NOMO-1 treated with dmso at 0.1 percent for 144 hours (cell line): ENCODE data around the gene ABHD14A.
"Not testable (repeated sequence)": the region's sequence is repeated elsewhere in the genome, so short reads cannot be mapped to it uniquely, and the experiment has no call there.

ENCODE experiments used
- DNase-seq: peaks from one replicate; lab custom pipeline; 2025; ENCODE audit not compliant: unreplicated experiment; lab: John Stamatoyannopoulos, UW

The ABHD14A gene

GRCh38 chr3:51970606-51971300 is 4.1 kb upstream of the ABHD14A start:
- DNase-seq: no peak

GRCh38 chr3:51971350-51971749 is 3.5 kb upstream of the ABHD14A start:
- no peak for DNase-seq

- DNase-seq: no peak
These were observed 444 bp upstream of the ABHD14A start for GRCh38 chr3:51974277-51974962.

DNA sequence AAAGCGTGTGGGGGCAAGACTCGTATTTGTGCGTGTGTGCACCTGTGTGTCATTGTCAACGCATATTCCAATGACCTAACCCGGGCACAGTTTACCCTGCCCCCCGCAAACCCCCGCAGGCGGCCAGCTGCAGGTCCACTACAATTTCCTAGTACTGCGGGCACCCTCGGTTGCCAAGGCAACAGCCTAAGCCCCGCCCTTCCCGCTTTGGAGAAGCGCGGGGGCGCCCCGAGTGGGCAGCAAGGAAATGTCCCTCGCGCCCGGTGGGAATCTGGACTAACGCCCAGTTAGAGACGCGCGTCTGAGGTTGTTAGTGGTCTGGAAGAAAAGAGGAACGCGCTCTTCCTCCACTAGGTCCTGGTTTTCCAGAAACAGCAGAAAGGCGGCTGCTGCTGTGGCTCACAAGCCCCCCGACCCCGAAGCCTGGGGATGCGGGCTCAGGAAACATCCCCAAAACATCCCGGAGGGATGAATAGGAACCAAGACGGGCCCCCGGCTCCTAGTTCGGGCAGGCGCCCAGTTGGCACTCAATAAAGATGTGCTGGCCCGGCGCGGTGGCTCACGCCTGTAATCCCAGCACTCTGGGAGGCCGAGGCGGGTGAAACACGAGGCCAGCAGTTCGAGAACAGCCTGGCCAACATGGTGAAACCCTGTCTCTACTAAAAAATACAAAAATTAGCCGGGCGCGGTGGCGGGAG is 1.1 kb downstream of the ABHD14A start:
- DNase-seq: no peak

- no peak for DNase-seq
These were observed 2.7 kb downstream of the ABHD14A start for GRCh38 chr3:51977446-51978142.

DNA sequence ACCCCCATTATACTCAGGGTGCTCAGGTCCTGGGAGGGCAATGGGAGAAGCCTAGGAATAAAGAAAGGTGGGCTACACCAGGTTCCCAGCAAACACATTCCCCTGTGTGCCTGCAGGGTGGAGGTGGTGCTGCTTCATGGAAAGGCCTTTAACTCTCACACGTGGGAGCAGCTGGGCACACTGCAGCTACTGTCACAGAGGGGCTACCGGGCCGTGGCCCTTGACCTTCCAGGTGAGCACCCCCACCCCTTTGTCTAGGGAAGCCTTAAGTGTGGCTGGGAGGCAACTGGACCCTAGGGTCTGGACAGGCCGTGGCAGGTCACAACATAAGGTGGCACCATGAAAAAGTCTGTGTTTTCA is 3.3 kb downstream of the ABHD14A start:
- DNase-seq: no peak

- DNase-seq: no peak
These were observed 5.4 kb downstream of the ABHD14A start for GRCh38 chr3:51980253-51980652.

DNA sequence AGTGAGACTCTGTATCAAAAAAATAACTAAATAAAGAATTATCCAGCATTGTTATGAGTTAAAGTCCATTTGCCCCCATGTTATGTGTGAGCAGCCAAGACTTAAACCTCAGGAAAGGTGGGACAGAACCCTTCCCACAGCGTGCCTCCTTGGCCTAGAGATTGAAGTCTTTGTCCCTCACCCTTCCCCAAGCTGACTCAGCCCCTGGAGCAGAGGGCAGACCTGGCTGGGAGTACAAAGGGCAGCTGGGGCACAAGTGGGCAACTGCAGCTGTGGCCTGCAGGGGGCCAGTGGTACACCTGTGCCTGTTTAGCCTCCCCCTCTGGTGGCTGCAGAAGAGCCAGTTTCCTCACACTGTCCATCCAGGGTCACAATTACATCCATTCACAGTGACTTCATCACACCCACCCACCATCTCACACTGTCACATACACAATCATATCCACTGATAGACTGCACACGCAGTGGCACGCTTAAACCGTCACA is 7.5 kb downstream of the ABHD14A start:
- peak; percentile 61 for DNase-seq

DNA sequence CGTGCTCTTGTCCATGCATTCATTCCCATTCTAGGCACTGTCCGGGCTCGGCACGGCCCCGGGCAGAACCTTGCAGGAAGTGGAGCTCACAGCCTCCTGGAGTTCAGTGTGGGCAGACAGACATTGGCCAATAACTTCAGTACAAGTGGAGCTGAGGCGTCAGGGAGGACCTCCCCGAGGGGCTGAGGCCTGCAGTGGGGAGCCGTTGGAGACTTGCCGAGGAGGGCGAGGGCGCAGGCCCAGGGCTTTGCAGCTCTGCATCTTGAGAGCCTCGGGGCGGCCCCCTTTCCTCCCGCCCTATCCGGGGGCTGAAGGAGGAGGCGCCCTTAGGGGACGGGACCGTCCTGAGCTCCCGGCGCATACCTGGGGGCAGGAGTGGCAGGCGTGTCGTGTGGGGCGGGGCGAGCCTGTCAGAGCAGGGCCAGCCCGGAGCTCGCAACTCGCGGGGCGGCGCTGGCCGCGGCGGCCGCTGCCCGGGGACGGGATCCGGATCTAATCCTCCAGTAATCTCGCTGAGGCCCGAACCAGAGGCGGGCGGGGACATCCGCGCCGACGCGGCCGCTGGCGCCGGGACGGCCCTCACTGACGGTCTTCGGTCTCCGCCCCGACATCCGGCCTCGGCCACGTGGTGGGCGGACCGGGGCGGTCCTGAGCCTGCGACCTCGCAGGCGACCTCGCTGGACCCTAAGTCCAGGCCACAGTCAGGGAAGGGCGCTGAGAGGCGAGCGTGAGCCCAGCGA is 8.1 kb downstream of the ABHD14A start, which contains the start of gene ACY1:
Gene ACY1 (plus strand): TSS at position 698 of the 740 bp plus-strand sequence. CDS start 530 bp downstream, outside the sequence.
- peak; percentile 81 for DNase-seq

GRCh38 chr3:51983578-51984268 is 8.9 kb downstream of the ABHD14A start:
- no peak for DNase-seq

GRCh38 chr3:51984269-51984647 is 9.4 kb downstream of the ABHD14A start:
- no peak for DNase-seq

DNA sequence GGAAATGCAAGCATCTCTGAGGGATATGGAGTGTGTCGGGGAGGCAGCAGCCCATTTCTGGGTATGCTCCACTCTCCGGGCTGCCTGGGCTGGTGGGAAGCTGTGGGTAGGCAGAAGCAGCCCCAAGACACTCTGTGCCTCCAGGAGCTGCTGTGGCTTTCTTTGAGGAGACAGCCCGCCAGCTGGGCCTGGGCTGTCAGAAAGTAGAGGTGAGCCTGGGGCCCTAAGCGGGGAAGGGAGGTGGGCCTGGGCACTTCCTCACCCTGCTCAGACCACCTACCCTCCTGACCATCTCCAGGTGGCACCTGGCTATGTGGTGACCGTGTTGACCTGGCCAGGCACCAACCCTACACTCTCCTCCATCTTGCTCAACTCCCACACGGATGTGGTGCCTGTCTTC is 10.2 kb downstream of the ABHD14A start:
- DNase-seq: no peak

DNA sequence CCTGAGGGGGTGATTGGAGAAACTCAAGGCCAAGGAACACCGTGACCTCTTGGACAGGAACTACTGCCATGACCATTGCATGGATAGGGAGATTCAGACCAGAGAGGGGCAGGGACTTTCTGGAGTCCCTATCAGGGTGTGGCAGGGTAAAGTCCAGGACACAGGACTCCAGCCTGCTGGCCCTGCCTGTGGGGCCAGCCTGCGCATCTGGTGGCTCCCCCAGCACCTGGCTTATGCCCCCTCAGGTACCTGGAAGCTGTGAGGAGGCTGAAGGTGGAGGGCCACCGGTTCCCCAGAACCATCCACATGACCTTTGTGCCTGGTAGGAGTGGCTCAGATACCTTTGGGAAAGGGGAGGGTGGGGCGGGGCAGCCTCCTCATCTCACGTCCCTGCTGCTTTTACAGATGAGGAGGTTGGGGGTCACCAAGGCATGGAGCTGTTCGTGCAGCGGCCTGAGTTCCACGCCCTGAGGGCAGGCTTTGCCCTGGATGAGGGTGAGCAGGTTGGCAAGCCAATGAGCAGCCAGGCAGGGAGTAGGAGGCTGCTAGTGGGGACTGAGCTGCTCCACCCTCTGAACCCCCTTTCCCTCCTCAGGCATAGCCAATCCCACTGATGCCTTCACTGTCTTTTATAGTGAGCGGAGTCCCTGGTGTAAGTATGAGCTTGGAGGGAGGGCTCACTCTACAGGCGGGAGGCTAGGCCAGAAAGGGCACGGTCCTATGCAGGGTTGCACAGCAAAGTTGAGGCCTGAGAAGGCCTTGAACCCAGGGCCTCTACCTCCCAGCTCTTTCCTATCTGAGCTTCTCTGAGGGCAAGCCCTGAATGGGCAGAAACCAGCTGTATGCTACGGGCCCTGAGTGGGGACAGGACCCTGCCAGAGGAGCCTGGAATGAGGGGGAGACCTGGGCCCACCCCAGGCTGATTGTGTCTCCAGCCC is 11.4 kb downstream of the ABHD14A start:
- no peak for DNase-seq

DNA sequence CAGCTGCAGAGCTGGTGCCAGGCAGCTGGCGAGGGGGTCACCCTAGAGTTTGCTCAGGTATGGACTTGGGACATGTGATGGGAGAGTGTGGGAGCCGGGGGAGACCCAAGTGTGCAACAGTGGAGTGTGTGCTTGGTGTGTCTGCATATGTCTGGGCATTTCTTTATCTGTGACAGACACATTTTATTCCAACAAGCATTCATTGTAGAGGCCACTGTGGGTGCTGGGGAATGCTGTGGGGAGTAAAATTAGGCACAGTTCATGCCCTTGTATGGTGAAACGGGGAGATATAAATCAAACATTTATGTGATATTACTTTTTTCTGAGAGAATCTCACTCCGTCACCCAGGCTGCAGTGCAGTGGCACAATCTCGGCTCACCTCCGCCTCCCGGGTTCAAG is 12.7 kb downstream of the ABHD14A start:
- DNase-seq: no peak

GRCh38 chr3:51988286-51989146 is 13.7 kb downstream of the ABHD14A start:
- no peak for DNase-seq

DNA sequence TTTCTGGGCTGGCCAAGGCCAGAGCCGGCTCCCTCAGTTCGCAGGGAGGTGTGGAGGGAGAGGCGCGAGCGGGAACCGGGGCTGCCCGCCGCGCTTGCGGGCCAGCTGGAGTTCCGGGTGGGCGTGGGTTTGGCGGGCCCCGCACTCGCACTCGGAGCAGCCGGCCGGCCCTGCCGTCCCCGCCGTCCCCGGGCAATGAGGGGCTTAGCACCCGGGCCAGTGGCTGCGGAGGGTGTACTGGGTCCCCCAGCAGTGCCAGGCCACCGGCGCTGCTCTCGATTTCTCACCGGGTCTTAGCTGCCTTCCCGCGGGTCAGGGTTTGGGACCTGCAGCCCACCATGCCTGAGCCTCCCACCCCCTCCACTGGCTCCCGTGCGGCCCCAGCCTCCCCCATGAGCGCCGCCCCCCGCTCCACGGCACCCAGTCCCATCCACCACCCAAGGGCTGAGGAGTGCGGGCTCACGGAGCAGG is 15.7 kb downstream of the ABHD14A start:
- not testable (repeated sequence) for DNase-seq

- DNase-seq: no peak
These were observed 17.3 kb downstream of the ABHD14A start for GRCh38 chr3:51992017-51992682.
